D721Med (cell line): ENCODE measurements around the gene IQGAP2.

Source experiments
- DNase-seq: peaks from one replicate; pipeline ENCODE4 v3.0.0; 2011; ENCODE audit warnings: low spot score; ENCODE audit not compliant: insufficient read length
- FAIRE-seq: peaks from 2 replicates; lab custom pipeline; 2011; peaks lifted over from hg19 to GRCh38; lab: Jason Lieb, UNC
- CTCF ChIP-seq: IDR thresholded peaks from 2 replicates; pipeline ENCODE4 v1.5.1; 2012; ENCODE audit warnings: mild to moderate bottlenecking, control low read depth; ENCODE audit not compliant: insufficient read depth; ENCODE audit errors: missing control alignments

IQGAP2 gene

GRCh38 chr5:76393035-76393680 is 9.9 kb upstream of the IQGAP2 start:
- no peak for TF ChIP-seq CTCF
- no peak for DNase-seq
- no peak for FAIRE-seq

- no peak for TF ChIP-seq CTCF
- FAIRE-seq (no peak), DNase-seq (no peak)
Observed at GRCh38 chr5:76397200-76397599, 5.9 kb upstream of the IQGAP2 start.

- TF ChIP-seq CTCF, result no peak
- no peak for DNase-seq
- FAIRE-seq, result no peak
Observed at GRCh38 chr5:76399268-76399667, 3.8 kb upstream of the IQGAP2 start.

- no peak for FAIRE-seq
- DNase-seq, result no peak
- TF ChIP-seq CTCF, result no peak
Observed at GRCh38 chr5:76400466-76400865, 2.6 kb upstream of the IQGAP2 start.

- FAIRE-seq, result no peak
Observed at GRCh38 chr5:76401801-76402250, 1.3 kb upstream of the IQGAP2 start.

GRCh38 chr5:76402251-76402885 is 717 bp upstream of the IQGAP2 start:
- DNase-seq, result no peak
- FAIRE-seq, result no peak
- no peak for TF ChIP-seq CTCF

More at GRCh38 chr5:76401801-76402250, 1.3 kb upstream of the IQGAP2 start:
- DNase-seq, result no peak
- no peak for TF ChIP-seq CTCF

GRCh38 chr5:76403766-76404222 is 709 bp downstream of the IQGAP2 start:
- TF ChIP-seq CTCF, result peak; percentile 34
- DNase-seq, result no peak
- FAIRE-seq, result no peak
